Fibroblast of gingiva (primary cell): ENCODE data around the gene PDZRN4.

ENCODE experiments used
- DNase-seq: peaks from one replicate; pipeline ENCODE4 v3.0.0-alpha.2; 2011; ENCODE audit warnings: low read depth

The PDZRN4 gene

GRCh38 chr12:41362931-41363330 lies 174.8 kb downstream of the PDZRN4 start:
- DNase-seq = no peak

GRCh38 chr12:41364211-41364610 lies 176.1 kb downstream of the PDZRN4 start:
- no peak for DNase-seq

- no peak for DNase-seq
Observed at GRCh38 chr12:41365653-41366171, 177.6 kb downstream of the PDZRN4 start.

- DNase-seq = no peak
Observed at GRCh38 chr12:41367726-41368405, 179.7 kb downstream of the PDZRN4 start.

GRCh38 chr12:41380878-41381277 lies 192.8 kb downstream of the PDZRN4 start:
- no peak for DNase-seq

GRCh38 chr12:41402801-41403200 lies 214.7 kb downstream of the PDZRN4 start:
- DNase-seq = no peak

- no peak for DNase-seq
Observed at GRCh38 chr12:41407232-41407799, 219.2 kb downstream of the PDZRN4 start.

GRCh38 chr12:41409628-41410027 lies 221.5 kb downstream of the PDZRN4 start:
- no peak for DNase-seq

- no peak for DNase-seq
Observed at GRCh38 chr12:41418586-41418985, 230.5 kb downstream of the PDZRN4 start.

- no peak for DNase-seq
Observed at GRCh38 chr12:41419131-41419893, 231.2 kb downstream of the PDZRN4 start.

GRCh38 chr12:41424651-41425050 lies 236.5 kb downstream of the PDZRN4 start:
- DNase-seq = no peak

GRCh38 chr12:41433460-41433859 lies 245.3 kb downstream of the PDZRN4 start:
- DNase-seq = no peak

GRCh38 chr12:41436076-41436475 lies 248.0 kb downstream of the PDZRN4 start:
- no peak for DNase-seq

GRCh38 chr12:41437563-41437962 lies 249.4 kb downstream of the PDZRN4 start:
- DNase-seq = no peak

GRCh38 chr12:41438854-41439541 lies 250.9 kb downstream of the PDZRN4 start:
- no peak for DNase-seq

GRCh38 chr12:41439801-41440200 lies 251.7 kb downstream of the PDZRN4 start:
- DNase-seq = no peak

GRCh38 chr12:41441180-41441579 lies 253.1 kb downstream of the PDZRN4 start:
- no peak for DNase-seq

- DNase-seq = no peak
Observed at GRCh38 chr12:41442896-41443295, 254.8 kb downstream of the PDZRN4 start.

- no peak for DNase-seq
Observed at GRCh38 chr12:41443690-41444089, 255.6 kb downstream of the PDZRN4 start.

- DNase-seq = no peak
Observed at GRCh38 chr12:41452838-41453407, 264.8 kb downstream of the PDZRN4 start.

GRCh38 chr12:41453409-41453808 lies 265.3 kb downstream of the PDZRN4 start:
- DNase-seq = no peak
